ENCODE measurements around the gene CDH13. TPM values are rescaled to one million over a fixed set of nuclear protein-coding genes. Genes with fewer than 3 reads are reported as not detected.
A peak's percentile ranks its signal among the peaks of the same experiment; 100 is the strongest.

CDH13 gene
- total and polyA plus RNA-seq, 2 donors (not counting 1 experiment from before 2014, with no cell fraction given) = 27.6 to 96.7 TPM

- Histone ChIP-seq H3K27me3 (ENCODE audit: control insufficient read depth, insufficient read depth, low read length) (no peaks in the 10 kb centered on the region), H2AFZ (ENCODE audit: low read length) (no peak overlapping the region), H3K4me1 (ENCODE audit: control insufficient read depth, extremely low read depth, insufficient read depth, low read length) (no peaks in the 10 kb centered on the region), H3K79me2 (ENCODE audit: control insufficient read depth, insufficient read depth, low read length) (no peaks in the 10 kb centered on the region), H3K36me3 (ENCODE audit: control insufficient read depth, insufficient read depth, low read length) (no peaks in the 10 kb centered on the region), H3K4me3 (replicated peaks in 1 of 4; ENCODE audit: control extremely low read depth in 1 of 4, insufficient read depth in 1 of 4, low read depth in 3 of 4, low read length in 4 of 4) (no peak overlapping the region), H4K20me1 (ENCODE audit: control insufficient read depth, extremely low read depth, insufficient read depth, low read length) (no peaks in the 10 kb centered on the region), H3K4me2 (ENCODE audit: extremely low read depth, insufficient read depth, low read length) (no peak overlapping the region), H3K27ac (ENCODE audit: insufficient read depth, low read length) (no peak overlapping the region), H3K9me3 (ENCODE audit: control insufficient read depth, insufficient read depth, low read depth, low read length) (no peaks in the 10 kb centered on the region), H3K9ac (ENCODE audit: insufficient read depth, low read length) (no peak overlapping the region)
- TF ChIP-seq EZH2 (IDR thresholded peaks at IDR 0.05; ENCODE audit: low read length, missing control alignments) (no peak), CTCF (conservative IDR thresholded peaks at IDR 0.05 in 1 of 2, IDR thresholded peaks at IDR 0.05 in 1 of 2; ENCODE audit: low read depth in 1 of 2, low read length in 2 of 2) (no peak)
- peak in 1 of 2 donors; percentile 60 for DNase-seq (ENCODE audit: low read depth in 2 of 2)
Measured at GRCh38 chr16:83433201-83433600, 806.4 kb downstream of the CDH13 start.

GRCh38 chr16:83437036-83437435 lies 810.3 kb downstream of the CDH13 start:
- no peak for DNase-seq (ENCODE audit: low read depth in 2 of 2)
- Histone ChIP-seq H3K4me2 (ENCODE audit: extremely low read depth, insufficient read depth, low read length) (no peak overlapping the region), H3K9ac (ENCODE audit: insufficient read depth, low read length) (no peak overlapping the region), H3K36me3 (ENCODE audit: control insufficient read depth, insufficient read depth, low read length) (no peaks in the 10 kb centered on the region), H3K4me3 (replicated peaks in 1 of 4; ENCODE audit: control extremely low read depth in 1 of 4, insufficient read depth in 1 of 4, low read depth in 3 of 4, low read length in 4 of 4) (no peak overlapping the region), H4K20me1 (ENCODE audit: control insufficient read depth, extremely low read depth, insufficient read depth, low read length) (no peaks in the 10 kb centered on the region), H2AFZ (ENCODE audit: low read length) (no peak overlapping the region), H3K9me3 (ENCODE audit: control insufficient read depth, insufficient read depth, low read depth, low read length) (no peaks in the 10 kb centered on the region), H3K27me3 (ENCODE audit: control insufficient read depth, insufficient read depth, low read length) (no peaks in the 10 kb centered on the region), H3K79me2 (ENCODE audit: control insufficient read depth, insufficient read depth, low read length) (no peaks in the 10 kb centered on the region), H3K4me1 (ENCODE audit: control insufficient read depth, extremely low read depth, insufficient read depth, low read length) (no peaks in the 10 kb centered on the region), H3K27ac (ENCODE audit: insufficient read depth, low read length) (no peak overlapping the region)
- TF ChIP-seq EZH2 (IDR thresholded peaks at IDR 0.05; ENCODE audit: low read length, missing control alignments) (no peak), CTCF (conservative IDR thresholded peaks at IDR 0.05 in 1 of 2, IDR thresholded peaks at IDR 0.05 in 1 of 2; ENCODE audit: low read depth in 1 of 2, low read length in 2 of 2) (no peak)

GRCh38 chr16:83438326-83438725 lies 811.6 kb downstream of the CDH13 start:
- Histone ChIP-seq H3K4me3 (replicated peaks in 1 of 4; ENCODE audit: control extremely low read depth in 1 of 4, insufficient read depth in 1 of 4, low read depth in 3 of 4, low read length in 4 of 4) (no peak overlapping the region), H3K36me3 (ENCODE audit: control insufficient read depth, insufficient read depth, low read length) (no peaks in the 10 kb centered on the region), H2AFZ (ENCODE audit: low read length) (no peak overlapping the region), H3K79me2 (ENCODE audit: control insufficient read depth, insufficient read depth, low read length) (no peaks in the 10 kb centered on the region), H3K9ac (ENCODE audit: insufficient read depth, low read length) (no peak overlapping the region), H3K4me2 (ENCODE audit: extremely low read depth, insufficient read depth, low read length) (no peak overlapping the region), H3K27ac (ENCODE audit: insufficient read depth, low read length) (no peak overlapping the region), H3K4me1 (ENCODE audit: control insufficient read depth, extremely low read depth, insufficient read depth, low read length) (no peaks in the 10 kb centered on the region), H4K20me1 (ENCODE audit: control insufficient read depth, extremely low read depth, insufficient read depth, low read length) (no peaks in the 10 kb centered on the region), H3K9me3 (ENCODE audit: control insufficient read depth, insufficient read depth, low read depth, low read length) (no peaks in the 10 kb centered on the region), H3K27me3 (ENCODE audit: control insufficient read depth, insufficient read depth, low read length) (no peaks in the 10 kb centered on the region)
- TF ChIP-seq EZH2 (IDR thresholded peaks at IDR 0.05; ENCODE audit: low read length, missing control alignments) = no peak
- no peak for TF ChIP-seq CTCF (conservative IDR thresholded peaks at IDR 0.05 in 1 of 2, IDR thresholded peaks at IDR 0.05 in 1 of 2; ENCODE audit: low read depth in 1 of 2, low read length in 2 of 2)
- no peak for DNase-seq (ENCODE audit: low read depth in 2 of 2)

All from fibroblast of lung (primary cell).